SK-MEL-5 (cell line): ENCODE data around the gene NOTUM. TPM values are rescaled to one million over a fixed set of nuclear protein-coding genes. Genes with fewer than 3 reads are reported as not detected.
A peak's percentile ranks its signal among the peaks of the same experiment; 100 is the strongest.

ENCODE experiments used
- DNase-seq: peaks from one replicate; pipeline ENCODE4 v3.0.0-alpha.2; 2016; ENCODE audit warnings: low read depth, low spot score
- in situ Hi-C: cut with HindIII; loops from 2 replicates; pipeline ENCODE4 v1.10.0; 2016; ENCODE audit warnings: low sequenced_read_pairs, high pct_unique_total_duplicates, low pct_unique_long_range_greater_than_20kb
- total RNA-seq: library from RNA; depleted of rRNA; stranded (reverse); fragments of >200 nt; shearing (Covaris generic); gene quantifications from 2 replicates; pipeline ENCODE4 v1.2.3, GENCODE V29; 2014

Gene NOTUM
- total RNA-seq, 1 experiment from 2014 or later: 3.0 TPM

- DNase-seq: no peak
- in situ Hi-C loops: no loop called here
Observed at GRCh38 chr17:81932333-81932983, 28.5 kb downstream of the NOTUM start.

DNA sequence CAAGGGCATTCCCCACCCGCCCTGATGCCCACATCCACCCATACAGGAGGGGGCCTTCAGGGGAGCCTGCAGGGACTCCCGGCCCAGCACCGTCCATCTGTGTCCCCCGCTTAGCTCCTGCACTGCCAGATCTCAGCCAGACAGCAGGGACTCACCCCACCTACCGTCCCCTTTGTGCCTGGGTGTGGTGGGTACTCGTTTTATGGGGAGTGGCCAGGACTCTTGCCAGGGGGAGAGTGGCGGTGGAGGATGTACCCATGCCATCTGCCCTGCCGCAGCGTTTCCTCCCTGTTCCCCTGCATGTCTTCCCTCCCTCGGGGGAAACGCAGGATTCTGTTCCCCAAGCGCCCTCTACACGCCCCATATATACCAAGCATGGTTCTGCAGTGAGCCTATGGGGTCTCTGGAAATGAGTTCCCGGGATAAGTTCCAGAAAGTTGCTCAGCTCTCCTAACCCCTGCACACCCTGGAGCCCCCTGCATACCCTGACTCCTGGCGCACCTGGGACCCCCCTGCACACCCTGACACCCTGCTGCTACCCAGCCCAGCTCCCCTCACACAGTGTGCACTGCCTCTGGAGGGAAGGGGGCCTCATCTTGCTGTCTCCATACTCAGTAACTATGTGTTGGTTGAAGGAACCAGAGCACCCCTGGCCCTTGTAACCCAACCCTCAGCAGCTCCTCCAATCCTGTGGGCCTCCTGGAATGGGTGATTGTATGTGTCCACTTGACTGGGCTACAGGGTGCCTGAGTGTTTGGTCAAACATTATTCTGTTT, 29.2 kb downstream of the NOTUM start:
- in situ Hi-C loops: no loop called here
- no peak for DNase-seq

- DNase-seq: no peak
Observed at GRCh38 chr17:81931189-81931556, 29.8 kb downstream of the NOTUM start.

DNA sequence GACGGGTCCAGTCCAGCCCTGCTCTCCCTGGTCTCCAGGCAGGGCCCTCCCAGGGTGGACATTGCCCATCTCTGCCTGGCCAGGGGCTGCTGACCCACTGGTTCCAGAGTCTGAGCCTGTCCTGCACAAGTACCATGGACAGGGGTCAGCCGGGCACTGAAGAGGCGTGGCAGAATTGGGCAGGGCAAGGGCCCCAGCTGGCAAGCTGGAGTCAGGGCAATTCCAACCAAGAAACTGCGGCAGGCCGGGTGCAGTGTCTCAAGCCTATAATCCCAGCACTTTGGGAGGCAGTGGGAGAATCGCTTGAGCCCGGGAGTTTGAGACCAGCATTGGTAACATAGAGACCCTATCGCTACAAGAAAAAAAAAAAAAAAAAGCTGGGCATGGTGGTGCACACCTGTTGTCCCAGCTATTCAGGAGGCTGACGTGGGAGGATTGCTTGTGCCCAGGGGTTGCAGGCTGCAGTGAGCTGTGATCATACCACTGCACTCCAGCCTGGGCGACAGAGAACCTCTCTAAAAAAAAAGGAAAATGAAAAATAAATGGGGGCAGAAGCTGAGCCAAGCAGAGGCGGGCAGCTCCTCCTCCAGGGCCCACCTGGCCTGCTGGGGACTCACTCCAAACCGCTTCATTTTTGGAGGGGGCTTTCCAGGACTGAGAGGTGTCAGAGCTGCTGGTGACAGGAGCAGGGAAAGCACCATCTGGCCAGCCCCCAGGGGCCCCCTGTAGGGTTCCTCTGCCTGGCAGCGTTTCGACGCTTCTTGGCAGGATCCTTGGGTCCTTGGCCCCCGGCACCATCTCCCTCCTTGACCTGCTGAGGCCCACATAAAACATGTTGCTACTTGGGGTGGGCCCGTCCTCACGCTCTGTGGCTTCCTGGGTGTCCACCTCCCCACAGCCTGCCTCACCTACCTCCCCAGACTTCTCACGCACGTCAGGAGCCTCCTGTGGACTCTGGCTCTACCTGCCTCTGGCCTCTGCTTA, 30.6 kb downstream of the NOTUM start:
- in situ Hi-C loops: no loop called here

More at GRCh38 chr17:81931189-81931556, 29.8 kb downstream of the NOTUM start:
- in situ Hi-C loops: no loop called here

GRCh38 chr17:81929253-81930141, 31.5 kb downstream of the NOTUM start:
- no peak for DNase-seq
- in situ Hi-C loops: no loop called here

More for the DNA sequence above, 30.6 kb downstream of the NOTUM start:
- DNase-seq: peak; percentile 40

GRCh38 chr17:81928544-81929252, 32.3 kb downstream of the NOTUM start:
- DNase-seq: no peak
- in situ Hi-C loops: no loop called here

GRCh38 chr17:81927653-81928543, 33.1 kb downstream of the NOTUM start, which contains the start of gene MAFG:
Gene MAFG, minus strand, starts transcription at chr17:81927735. Its CDS starts 4,550 bp downstream, at chr17:81923185.
- peak; percentile 99 for DNase-seq
- in situ Hi-C loops: no loop called here

- no peak for DNase-seq
- in situ Hi-C loops: no loop called here
Observed at GRCh38 chr17:81927152-81927652, 33.8 kb downstream of the NOTUM start.

- in situ Hi-C loops: no loop called here
- peak; percentile 87 for DNase-seq
Observed at GRCh38 chr17:81926451-81927151, 34.4 kb downstream of the NOTUM start.

DNA sequence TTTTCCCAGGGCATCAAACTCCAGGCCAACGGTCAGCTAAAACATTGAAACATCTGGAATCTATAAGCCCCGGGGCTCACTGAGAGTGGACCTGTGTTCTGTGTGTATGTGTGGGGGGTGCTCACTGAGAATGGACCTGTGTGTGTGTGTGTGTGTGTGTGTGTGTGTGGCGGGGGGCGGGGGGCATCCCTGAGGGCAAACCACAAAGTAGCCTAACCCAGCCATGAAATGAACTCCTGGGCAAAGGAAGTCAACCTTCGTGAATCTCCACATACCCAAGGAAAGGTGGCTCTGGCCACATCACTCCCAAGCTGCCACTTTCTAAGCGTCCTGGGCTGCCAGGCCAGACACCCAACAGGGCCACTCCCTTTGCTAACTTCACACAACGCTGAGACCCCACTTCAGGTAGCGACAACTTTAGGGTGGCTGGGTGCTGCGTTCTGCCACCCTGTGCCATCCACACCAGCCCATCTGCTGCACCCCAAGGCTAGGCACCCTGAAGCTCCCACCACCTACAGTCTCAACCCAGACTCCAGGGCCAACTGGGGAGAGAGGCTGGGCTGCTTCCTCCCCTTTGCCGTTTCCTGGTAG, 35.0 kb downstream of the NOTUM start:
- in situ Hi-C loops: no loop called here
- DNase-seq: no peak

GRCh38 chr17:81924557-81925532, 36.1 kb downstream of the NOTUM start:
- in situ Hi-C loops: no loop called here
- DNase-seq: no peak

DNA sequence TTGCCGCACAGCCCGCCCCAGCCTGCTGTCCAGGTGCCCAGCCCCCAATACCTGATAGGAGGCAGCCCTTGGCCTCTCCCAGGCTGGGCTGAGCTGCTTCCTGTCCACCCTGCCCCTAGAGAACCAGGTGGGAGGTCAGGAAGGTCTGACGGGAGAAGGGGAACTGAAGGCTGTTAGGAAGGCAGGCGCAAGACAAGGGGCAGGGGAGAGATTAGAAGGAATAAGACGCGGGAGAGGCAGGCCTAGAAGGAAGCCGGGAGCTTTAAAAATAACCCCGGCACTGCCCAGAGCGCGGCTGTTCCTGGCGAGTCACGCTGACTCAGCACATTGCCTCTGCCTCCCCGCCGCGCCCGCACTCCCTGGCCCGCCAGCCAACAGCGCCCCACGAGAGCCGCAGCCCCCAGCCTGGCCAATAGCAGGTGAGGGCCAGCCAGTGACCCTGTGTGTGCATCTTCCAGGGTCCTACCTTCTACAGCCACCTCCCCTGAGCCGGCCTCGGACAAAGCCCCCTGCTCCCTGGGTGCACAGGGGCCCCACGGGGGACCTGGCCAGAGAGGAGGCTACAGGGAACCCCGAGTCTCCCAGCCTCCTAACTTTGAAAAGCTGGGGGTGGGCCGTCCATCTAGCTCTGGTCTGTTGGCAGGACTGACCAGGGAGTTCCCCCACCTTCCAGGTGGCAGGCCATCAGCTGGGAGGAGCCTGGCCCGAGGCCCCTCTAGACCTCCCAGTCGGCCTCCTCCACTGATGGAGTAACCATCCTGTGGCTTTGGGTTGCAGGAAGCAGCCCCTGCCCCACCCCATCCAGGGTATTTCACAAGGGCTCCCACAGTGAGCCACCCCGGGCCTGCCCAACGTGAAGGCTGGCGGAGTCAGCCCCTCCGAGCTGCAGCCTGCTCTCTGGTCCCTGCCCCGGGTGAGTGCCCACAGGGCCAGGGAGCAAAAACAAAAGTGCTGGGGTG, 37.4 kb downstream of the NOTUM start:
- in situ Hi-C loops: no loop called here
- no peak for DNase-seq
